PC-3 (cell line): ENCODE measurements around the gene PTPRE. TPM values are rescaled to one million over a fixed set of nuclear protein-coding genes. Genes with fewer than 3 reads are reported as not detected.
"Not testable (repeated sequence)": the region's sequence is repeated elsewhere in the genome, so short reads cannot be mapped to it uniquely, and the experiment has no call there.

Experiments used
- ATAC-seq: fragments of 200-7000 bp; cut with Tn5 transposase; 2 replicates; pipeline ENCODE4 v1.9.1; 2020; ENCODE audit warnings: mild to moderate bottlenecking, moderate library complexity
- BruUV-seq: library from RNA; stranded (reverse); fragments of 400-500 nt; replicated peaks from 2 replicates; lab custom pipeline; 2021; lab: Mats Ljungman, UMichigan
- CTCF ChIA-PET: fragments of 300-600 bp; sonication (Branson Sonifier 250); formaldehyde crosslinking; loops from one replicate; lab custom pipeline; 2022; ENCODE audit warnings: antibody characterized with exemption; lab: Charles Lee
- POLR2A ChIA-PET: fragments of 300-600 bp; sonication (Branson Sonifier 250); formaldehyde crosslinking; loops from one replicate; lab custom pipeline; 2022; ENCODE audit warnings: antibody characterized with exemption; ENCODE audit not compliant: unreplicated experiment; lab: Charles Lee
- DNase-seq: peaks from one replicate; pipeline ENCODE4 v3.0.0-alpha.2; 2015
- H2AFZ ChIP-seq: fragments of 300-600 bp; sonication (generic); 2 replicates; pipeline ENCODE4 v1.6.0; 2016; ENCODE audit warnings: antibody characterized with exemption, low read length
- H3F3A ChIP-seq: fragments of 300-600 bp; sonication (generic); one replicate; pipeline ENCODE4 v1.6.0; 2017; ENCODE audit warnings: antibody characterized with exemption, low read length, control low read depth, mild to moderate bottlenecking; ENCODE audit not compliant: unreplicated experiment
- H3K27ac ChIP-seq: fragments of 300-600 bp; sonication (generic); 2 replicates; pipeline ENCODE4 v1.5.1; 2016; ENCODE audit warnings: mild to moderate bottlenecking, low read length
- H3K27me3 ChIP-seq: fragments of 300-600 bp; sonication (generic); 2 replicates; pipeline ENCODE4 v1.6.1; 2016; ENCODE audit warnings: low read length, mixed read lengths
- H3K36me3 ChIP-seq: fragments of 300-600 bp; sonication (generic); 2 replicates; pipeline ENCODE4 v1.6.1; 2016; ENCODE audit warnings: low read depth, mixed run types, low read length, mixed read lengths
- H3K4me1 ChIP-seq: fragments of 300-600 bp; sonication (generic); 2 replicates; pipeline ENCODE4 v1.5.1; 2016; ENCODE audit warnings: low read length; ENCODE audit not compliant: insufficient read depth
- H3K4me2 ChIP-seq: fragments of 300-600 bp; sonication (generic); 2 replicates; pipeline ENCODE4 v1.6.0; 2016; ENCODE audit warnings: low read length
- H3K4me3 ChIP-seq: fragments of 300-600 bp; sonication (generic); 2 replicates; pipeline ENCODE4 v1.5.1; 2016; ENCODE audit warnings: mild to moderate bottlenecking, low read length, mixed read lengths
- H3K79me2 ChIP-seq: fragments of 300-600 bp; sonication (generic); 2 replicates; pipeline ENCODE4 v1.6.1; 2017; ENCODE audit warnings: low read length, mixed read lengths
- H3K9ac ChIP-seq: fragments of 300-600 bp; sonication (generic); 2 replicates; pipeline ENCODE4 v1.6.0; 2016; ENCODE audit warnings: mild to moderate bottlenecking, low read length
- H3K9me2 ChIP-seq: fragments of 300-600 bp; sonication (generic); replicated peaks from 2 replicates; pipeline ENCODE4 v1.6.1; 2016; ENCODE audit warnings: mixed run types, low read length, mixed read lengths
- H3K9me3 ChIP-seq: fragments of 300-600 bp; sonication (generic); 2 replicates; pipeline ENCODE4 v1.6.1; 2016; ENCODE audit warnings: low read length, mixed read lengths
- H4K20me1 ChIP-seq: fragments of 300-600 bp; sonication (generic); 2 replicates; pipeline ENCODE4 v1.6.1; 2016; ENCODE audit warnings: low read length, mixed read lengths
- EZH2 ChIP-seq: fragments of 300-600 bp; sonication (generic); IDR thresholded peaks from one replicate; pipeline ENCODE4 v1.6.1; 2017; ENCODE audit warnings: antibody characterized with exemption, mild to moderate bottlenecking, low read length; ENCODE audit not compliant: unreplicated experiment
- EZH2phosphoT487 ChIP-seq: fragments of 300-600 bp; sonication (generic); IDR thresholded peaks from 2 replicates; pipeline ENCODE4 v1.6.1; 2018; ENCODE audit warnings: mild to moderate bottlenecking, antibody characterized with exemption, low read length, borderline replicate concordance
- intact Hi-C: fragments of 100-400 bp; cut with micrococcal nuclease; formaldehyde crosslinking; loops from 2 replicates; pipeline ENCODE4 v1.9.0; 2023
- total RNA-seq: library from RNA; depleted of rRNA; stranded (reverse); fragments of >200 nt; gene quantifications from 2 replicates; pipeline ENCODE4 v1.2.3, GENCODE V29; 2014
- TF ChIP-seq, protein P1 (sequence below): fragments of 300-600 bp; sonication (generic); conservative IDR thresholded peaks from 2 replicates; pipeline ENCODE4 v1.5.1; 2017; ENCODE audit warnings: antibody characterized with exemption, low read depth, mild to moderate bottlenecking, low read length

Gene PTPRE
- total RNA-seq, 1 experiment from 2014 or later = 3.1 TPM

DNA sequence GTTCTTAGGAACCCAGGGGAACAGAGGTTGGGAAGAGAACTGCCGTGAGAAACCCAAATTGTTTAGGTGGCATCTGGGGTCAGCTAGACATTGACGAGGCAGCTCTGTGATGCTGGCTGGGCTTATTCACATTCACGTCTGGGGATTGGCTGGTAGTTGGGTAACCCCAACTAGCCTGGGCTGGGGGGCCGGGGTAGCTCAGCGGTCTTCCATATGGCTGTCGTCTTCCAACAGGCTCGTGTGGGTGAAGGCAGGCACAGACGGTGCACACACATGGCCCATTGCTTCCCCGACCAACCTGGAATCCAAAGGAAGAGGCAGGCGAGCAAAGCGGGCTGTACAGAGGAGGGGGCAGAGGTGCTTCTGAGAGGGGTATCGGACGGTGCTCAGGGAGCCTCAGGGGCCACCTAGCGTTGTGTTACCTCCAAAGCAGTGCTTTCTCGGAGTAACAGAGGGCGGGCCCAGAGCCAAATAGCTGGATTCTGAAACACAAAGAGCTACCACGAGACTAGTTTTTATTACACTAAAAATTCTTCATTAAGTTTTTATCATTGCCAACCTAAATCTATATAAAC, 184.8 kb downstream of the PTPRE start:
- H3K9me3 ChIP-seq = no peaks in the 10 kb centered on the region
- TF ChIP-seq EZH2 (no peak), EZH2phosphoT487 (no peak)
- TF ChIP-seq, protein P1, sequence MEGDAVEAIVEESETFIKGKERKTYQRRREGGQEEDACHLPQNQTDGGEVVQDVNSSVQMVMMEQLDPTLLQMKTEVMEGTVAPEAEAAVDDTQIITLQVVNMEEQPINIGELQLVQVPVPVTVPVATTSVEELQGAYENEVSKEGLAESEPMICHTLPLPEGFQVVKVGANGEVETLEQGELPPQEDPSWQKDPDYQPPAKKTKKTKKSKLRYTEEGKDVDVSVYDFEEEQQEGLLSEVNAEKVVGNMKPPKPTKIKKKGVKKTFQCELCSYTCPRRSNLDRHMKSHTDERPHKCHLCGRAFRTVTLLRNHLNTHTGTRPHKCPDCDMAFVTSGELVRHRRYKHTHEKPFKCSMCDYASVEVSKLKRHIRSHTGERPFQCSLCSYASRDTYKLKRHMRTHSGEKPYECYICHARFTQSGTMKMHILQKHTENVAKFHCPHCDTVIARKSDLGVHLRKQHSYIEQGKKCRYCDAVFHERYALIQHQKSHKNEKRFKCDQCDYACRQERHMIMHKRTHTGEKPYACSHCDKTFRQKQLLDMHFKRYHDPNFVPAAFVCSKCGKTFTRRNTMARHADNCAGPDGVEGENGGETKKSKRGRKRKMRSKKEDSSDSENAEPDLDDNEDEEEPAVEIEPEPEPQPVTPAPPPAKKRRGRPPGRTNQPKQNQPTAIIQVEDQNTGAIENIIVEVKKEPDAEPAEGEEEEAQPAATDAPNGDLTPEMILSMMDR = no peak
- H3K4me2 ChIP-seq = no peak overlapping the region
- H3K79me2 ChIP-seq = no peaks in the 10 kb centered on the region
- no peaks in the 10 kb centered on the region for H3K4me1 ChIP-seq
- no peak overlapping the region for H3K27ac ChIP-seq
- no TSS peak for BruUV-seq
- H3K27me3 ChIP-seq = no peaks in the 10 kb centered on the region
- H4K20me1 ChIP-seq = peaks cover 2% of the 10 kb centered on the region; the same call in 1 of the 2 replicates
- intact Hi-C loops = no loop called here
- H3K9ac ChIP-seq = no peak overlapping the region
- POLR2A ChIA-PET = no interaction called here
- no peak for ATAC-seq
- no peaks in the 10 kb centered on the region for H3F3A ChIP-seq
- no peaks in the 10 kb centered on the region for H3K36me3 ChIP-seq
- CTCF ChIA-PET = no interaction called here
- H3K9me2 ChIP-seq = no peaks in the 10 kb centered on the region
- H2AFZ ChIP-seq = no peak overlapping the region
- no peak for DNase-seq
- no peak overlapping the region for H3K4me3 ChIP-seq

DNA sequence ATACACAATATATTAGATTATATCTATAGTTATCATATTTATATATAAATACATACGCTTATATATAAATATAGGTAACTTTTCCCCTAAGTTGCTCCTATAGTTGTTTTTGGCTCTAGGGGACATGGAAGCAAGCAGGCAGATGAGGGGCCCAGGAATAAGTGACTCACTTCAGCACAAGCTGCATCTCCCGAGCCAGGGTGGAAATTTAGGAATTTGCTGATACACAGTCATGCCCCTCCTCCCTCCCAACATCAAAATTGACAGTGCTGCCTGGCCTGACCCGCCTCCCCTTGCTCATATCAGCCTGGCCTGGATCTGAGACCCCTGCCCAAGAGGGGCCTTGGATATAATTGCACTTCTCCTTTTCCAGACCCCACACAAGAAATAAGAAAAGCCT, 185.6 kb downstream of the PTPRE start:
- no TSS peak for BruUV-seq

DNA sequence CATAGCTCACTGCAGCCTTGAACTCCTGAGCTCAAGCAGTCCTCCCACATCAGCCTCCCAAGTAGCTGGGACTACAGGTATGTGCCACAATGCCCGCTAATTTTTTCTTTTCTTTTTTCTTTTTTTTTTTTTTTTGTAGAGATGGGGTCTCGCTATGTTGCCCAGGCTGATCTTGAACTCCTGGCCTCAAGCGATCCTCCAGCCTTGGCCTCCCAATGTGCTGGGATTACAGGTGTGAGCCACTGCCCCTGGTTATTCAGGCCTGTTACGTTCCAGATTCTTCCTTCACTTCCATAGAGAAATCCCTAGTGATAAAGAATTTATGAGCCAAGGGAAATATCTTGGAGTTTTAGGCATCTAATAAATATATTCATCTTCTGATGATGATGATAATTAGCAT, 187.7 kb downstream of the PTPRE start:
- H3K36me3 ChIP-seq, H3F3A ChIP-seq, H3K4me3 ChIP-seq, CTCF ChIA-PET, BruUV-seq, H3K9me3 ChIP-seq, H3K27ac ChIP-seq, ATAC-seq, H2AFZ ChIP-seq, H3K9me2 ChIP-seq, H3K4me2 ChIP-seq, H3K27me3 ChIP-seq, POLR2A ChIA-PET, DNase-seq, H4K20me1 ChIP-seq, H3K4me1 ChIP-seq, H3K79me2 ChIP-seq, intact Hi-C loops, H3K9ac ChIP-seq: not testable (repeated sequence)

More for the DNA sequence above, 185.6 kb downstream of the PTPRE start:
- H2AFZ ChIP-seq = no peak overlapping the region
- H3K36me3 ChIP-seq = peaks cover under 1% of the 10 kb centered on the region; the same call in 1 of the 2 replicates
- no peak overlapping the region for H3K4me3 ChIP-seq
- ChIA-PET POLR2A (no interaction called here), CTCF (no interaction called here)
- no peaks in the 10 kb centered on the region for H3K4me1 ChIP-seq
- no peak overlapping the region for H3K9ac ChIP-seq
- no peaks in the 10 kb centered on the region for H3K9me3 ChIP-seq
- no peaks in the 10 kb centered on the region for H3K79me2 ChIP-seq
- DNase-seq (no peak), ATAC-seq (no peak)
- H3F3A ChIP-seq = no peaks in the 10 kb centered on the region
- intact Hi-C loops = no loop called here
- no peaks in the 10 kb centered on the region for H3K27me3 ChIP-seq
- H3K9me2 ChIP-seq = no peaks in the 10 kb centered on the region
- no peak for TF ChIP-seq EZH2phosphoT487
- no peak overlapping the region for H3K4me2 ChIP-seq
- no peak overlapping the region for H3K27ac ChIP-seq
- peaks cover 5% of the 10 kb centered on the region; the same call in 1 of the 2 replicates for H4K20me1 ChIP-seq
